Fibroblast of pulmonary artery (primary cell): ENCODE results near the gene SORCS2.

Experiments
- DNase-seq: peaks from one replicate; pipeline ENCODE4 v3.0.0-alpha.2; 2010; ENCODE audit warnings: low read depth
- H3K4me3 ChIP-seq: replicated peaks from 2 replicates; pipeline ENCODE4 v1.5.1; 2011; ENCODE audit warnings: low read depth, mild to moderate bottlenecking, control low read depth, low read length, moderate library complexity
- CTCF ChIP-seq: IDR thresholded peaks from 2 replicates; pipeline ENCODE4 v1.5.1; 2011; ENCODE audit warnings: mild to moderate bottlenecking, control low read depth, low read length, inconsistent platforms; ENCODE audit errors: missing control alignments

Gene SORCS2

DNA sequence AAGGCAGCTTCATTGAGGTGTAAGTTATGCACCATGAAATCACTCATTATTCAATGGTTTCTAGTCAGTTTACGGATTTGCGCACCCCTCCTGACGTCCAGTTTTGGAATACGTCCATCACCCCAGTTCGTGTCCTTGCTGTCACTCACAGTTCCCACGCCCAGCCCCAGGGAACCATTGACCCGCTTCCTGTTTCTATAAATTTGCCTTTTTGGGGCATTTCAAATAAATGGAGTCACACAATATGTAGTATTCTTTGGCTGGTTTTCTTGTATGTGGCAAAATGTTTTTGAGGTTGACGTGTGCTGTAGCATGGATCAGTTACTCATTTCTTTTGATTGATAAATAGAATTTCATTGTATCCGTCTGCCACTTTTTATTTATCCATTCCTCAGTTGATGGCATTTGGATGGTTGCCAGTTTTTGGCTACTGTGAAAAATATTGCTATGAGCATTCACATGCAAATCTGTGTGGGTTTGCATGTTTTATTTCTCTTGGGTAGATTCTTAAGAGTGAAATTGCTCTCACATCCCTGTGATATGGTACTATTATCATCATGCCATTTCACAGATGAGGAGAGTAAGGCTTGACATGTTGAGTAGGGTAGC is 18.4 kb upstream of the SORCS2 start:
- no peak overlapping the region for H3K4me3 ChIP-seq
- DNase-seq = no peak
- no peak for TF ChIP-seq CTCF

GRCh38 chr4:7179158-7179557 is 13.2 kb upstream of the SORCS2 start:
- TF ChIP-seq CTCF = no peak
- H3K4me3 ChIP-seq = no peak overlapping the region
- no peak for DNase-seq

DNA sequence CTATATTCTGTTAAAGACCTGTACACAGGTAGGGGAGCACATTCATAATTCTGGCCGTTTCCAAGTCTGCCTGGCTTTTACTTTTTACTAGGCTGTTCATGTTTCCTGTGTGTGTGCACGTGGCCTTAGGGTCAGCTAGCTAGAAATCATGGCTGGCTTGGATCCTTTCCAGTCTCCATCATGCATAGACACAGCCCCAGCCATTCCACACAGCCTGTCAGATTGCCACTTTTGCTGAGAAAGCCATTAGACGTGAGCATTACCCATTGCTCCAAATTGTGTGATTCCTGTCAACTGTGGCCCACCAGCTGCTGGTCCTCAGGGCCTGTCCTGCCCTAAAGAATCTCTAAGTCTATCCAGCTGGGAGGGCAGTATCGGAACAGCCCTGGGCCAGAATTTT is 11.4 kb upstream of the SORCS2 start:
- no peak for DNase-seq
- no peak overlapping the region for H3K4me3 ChIP-seq
- no peak for TF ChIP-seq CTCF

- no peak for DNase-seq
Measured at GRCh38 chr4:7182616-7183015, 9.7 kb upstream of the SORCS2 start.

GRCh38 chr4:7183161-7183560 is 9.2 kb upstream of the SORCS2 start:
- no peak overlapping the region for H3K4me3 ChIP-seq
- DNase-seq = no peak
- no peak for TF ChIP-seq CTCF

More at GRCh38 chr4:7182616-7183015, 9.7 kb upstream of the SORCS2 start:
- no peak overlapping the region for H3K4me3 ChIP-seq
- no peak for TF ChIP-seq CTCF

- DNase-seq = no peak
Measured at GRCh38 chr4:7183780-7184460, 8.4 kb upstream of the SORCS2 start.

More at GRCh38 chr4:7183780-7184460, 8.4 kb upstream of the SORCS2 start:
- TF ChIP-seq CTCF = no peak
- no peak overlapping the region for H3K4me3 ChIP-seq
